SK-N-SH treated with all-trans-retinoic acid at 6 μM for 48 hours (cell line): ENCODE results near the gene ABCA12.

ENCODE experiments used
- ATAC-seq: fragments of 200-7000 bp; cut with Tn5 transposase; 3 replicates; pipeline ENCODE4 v1.9.1; 2020; ENCODE audit warnings: mild to moderate bottlenecking, moderate library complexity
- ARNTL ChIP-seq: fragments of 450-650 bp; formaldehyde crosslinking; IDR thresholded peaks from 2 replicates; pipeline ENCODE4 v1.5.0; 2020; ENCODE audit warnings: low read depth, mild to moderate bottlenecking, moderate library complexity, borderline replicate concordance
- BACH2 ChIP-seq: fragments of 250-450 bp; sonication (Bioruptor Pico); IDR thresholded peaks from 2 replicates; pipeline ENCODE4 v1.9.0; 2021; ENCODE audit warnings: mild to moderate bottlenecking, borderline replicate concordance
- CSDC2 ChIP-seq: fragments of 250-450 bp; sonication (Bioruptor Pico); IDR thresholded peaks from 2 replicates; pipeline ENCODE4 v1.5.0; 2020; ENCODE audit warnings: mild to moderate bottlenecking, moderate library complexity
- CSRNP3 ChIP-seq: fragments of 250-450 bp; sonication (Bioruptor Pico); IDR thresholded peaks from 2 replicates; pipeline ENCODE4 v1.5.1; 2021; ENCODE audit warnings: mild to moderate bottlenecking, moderate library complexity
- ESRRG ChIP-seq: fragments of 250-450 bp; sonication (Bioruptor Pico); IDR thresholded peaks from 2 replicates; pipeline ENCODE4 v1.6.1; 2021; ENCODE audit warnings: mild to moderate bottlenecking
- GLIS3 ChIP-seq: fragments of 250-450 bp; sonication (Bioruptor Pico); IDR thresholded peaks from 2 replicates; pipeline ENCODE4 v1.5.0; 2020; ENCODE audit warnings: mild to moderate bottlenecking, moderate library complexity
- ISL1 ChIP-seq: fragments of 250-450 bp; sonication (Bioruptor Pico); IDR thresholded peaks from 2 replicates; pipeline ENCODE4 v2.1.2; 2022; ENCODE audit warnings: mild to moderate bottlenecking, moderate library complexity
- OSR1 ChIP-seq: fragments of 250-450 bp; sonication (Bioruptor Pico); IDR thresholded peaks from 2 replicates; pipeline ENCODE4 v1.8.0; 2022; ENCODE audit warnings: moderate library complexity, mild to moderate bottlenecking, inconsistent platforms
- PATZ1 ChIP-seq: fragments of 250-450 bp; sonication (Bioruptor Pico); IDR thresholded peaks from 2 replicates; pipeline ENCODE4 v1.8.0; 2020; ENCODE audit warnings: mild to moderate bottlenecking, moderate library complexity, borderline replicate concordance
- POU6F1 ChIP-seq: fragments of 250-450 bp; sonication (Bioruptor Pico); IDR thresholded peaks from 2 replicates; pipeline ENCODE4 v1.8.0; 2021; ENCODE audit warnings: low read depth, mild to moderate bottlenecking, moderate library complexity, borderline replicate concordance
- PPARA ChIP-seq: fragments of 250-450 bp; sonication (Bioruptor Pico); IDR thresholded peaks from 2 replicates; pipeline ENCODE4 v1.5.0; 2020; ENCODE audit warnings: mild to moderate bottlenecking, borderline replicate concordance
- RARB ChIP-seq: fragments of 250-450 bp; sonication (Bioruptor Pico); IDR thresholded peaks from 2 replicates; pipeline ENCODE4 v1.8.0; 2021; ENCODE audit warnings: mild to moderate bottlenecking, moderate library complexity
- SNAI2 ChIP-seq: fragments of 250-450 bp; sonication (Bioruptor Pico); IDR thresholded peaks from 2 replicates; pipeline ENCODE4 v1.5.0; 2020; ENCODE audit warnings: mild to moderate bottlenecking, moderate library complexity
- TCF4 ChIP-seq: fragments of 250-450 bp; sonication (Bioruptor Pico); IDR thresholded peaks from 2 replicates; pipeline ENCODE4 v1.8.0; 2021; ENCODE audit warnings: mild to moderate bottlenecking, moderate library complexity, borderline replicate concordance
- TOX ChIP-seq: fragments of 250-450 bp; sonication (Bioruptor Pico); IDR thresholded peaks from 2 replicates; pipeline ENCODE4 v1.8.0; 2021; ENCODE audit warnings: mild to moderate bottlenecking, moderate library complexity, borderline replicate concordance
- TSHZ2 ChIP-seq: fragments of 250-450 bp; sonication (Bioruptor Pico); IDR thresholded peaks from 2 replicates; pipeline ENCODE4 v1.5.0; 2020; ENCODE audit warnings: mild to moderate bottlenecking, moderate library complexity
- ZFP3 ChIP-seq: fragments of 250-450 bp; sonication (Bioruptor Pico); IDR thresholded peaks from 2 replicates; pipeline ENCODE4 v1.5.0; 2020; ENCODE audit warnings: mild to moderate bottlenecking, moderate library complexity
- ZFP30 ChIP-seq: fragments of 450-650 bp; formaldehyde crosslinking; IDR thresholded peaks from 2 replicates; pipeline ENCODE4 v1.5.0; 2022; ENCODE audit warnings: mild to moderate bottlenecking, moderate library complexity
- ZNF565 ChIP-seq: fragments of 450-650 bp; formaldehyde crosslinking; conservative IDR thresholded peaks from 2 replicates; pipeline ENCODE4 v1.5.0; 2020; ENCODE audit warnings: low read depth, mild to moderate bottlenecking, moderate library complexity
- ZNF70 ChIP-seq: fragments of 450-650 bp; formaldehyde crosslinking; IDR thresholded peaks from 2 replicates; pipeline ENCODE4 v1.5.0; 2020; ENCODE audit warnings: mild to moderate bottlenecking, moderate library complexity
- ZNF8 ChIP-seq: fragments of 450-650 bp; formaldehyde crosslinking; IDR thresholded peaks from 2 replicates; pipeline ENCODE4 v1.5.0; 2020; ENCODE audit warnings: mild to moderate bottlenecking, moderate library complexity
- TF ChIP-seq, protein P1 (sequence below): fragments of 250-450 bp; sonication (Bioruptor Pico); IDR thresholded peaks from 2 replicates; pipeline ENCODE4 v1.5.1; 2020; ENCODE audit warnings: low read depth, mild to moderate bottlenecking, moderate library complexity

The ABCA12 gene

DNA sequence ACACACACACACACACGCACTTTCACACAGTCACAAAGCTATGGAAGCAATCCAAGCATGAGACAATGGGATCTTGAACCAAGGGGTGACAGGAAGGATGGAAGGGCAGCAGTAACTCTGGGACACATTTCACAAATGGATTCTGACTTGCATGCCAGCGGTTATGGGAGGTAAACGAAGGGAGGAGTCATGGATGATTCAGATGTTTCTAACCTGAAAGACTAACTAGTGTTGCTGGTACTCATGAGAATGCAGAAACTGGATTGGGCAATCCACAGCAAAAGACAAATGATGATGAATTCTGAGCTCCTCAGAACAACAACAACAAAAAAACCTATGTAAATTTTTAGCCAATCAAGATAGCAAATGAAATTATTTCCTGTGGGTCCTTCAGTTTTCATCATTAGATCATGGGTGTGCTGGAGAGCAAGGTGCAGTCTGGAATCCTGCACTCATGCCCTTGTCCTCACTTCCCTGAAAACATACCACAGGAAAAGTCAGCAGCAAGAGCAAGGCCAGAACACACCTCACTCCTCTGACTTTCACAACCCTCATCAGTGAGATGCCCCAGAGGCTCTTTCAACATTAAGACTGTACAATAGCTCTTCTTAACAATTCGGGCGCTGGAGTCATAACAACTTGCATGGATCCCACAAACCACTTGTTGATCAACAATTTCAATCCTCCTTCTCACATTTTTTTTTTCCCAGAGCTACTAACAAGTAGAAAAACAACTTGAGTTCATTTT, 32.6 kb downstream of the ABCA12 start:
- no peak for ATAC-seq
- TF ChIP-seq OSR1 = no peak
- no peak for TF ChIP-seq RARB (CRISPR knock-in tag)
- TF ChIP-seq ZNF70 (CRISPR knock-in tag) = no peak

DNA sequence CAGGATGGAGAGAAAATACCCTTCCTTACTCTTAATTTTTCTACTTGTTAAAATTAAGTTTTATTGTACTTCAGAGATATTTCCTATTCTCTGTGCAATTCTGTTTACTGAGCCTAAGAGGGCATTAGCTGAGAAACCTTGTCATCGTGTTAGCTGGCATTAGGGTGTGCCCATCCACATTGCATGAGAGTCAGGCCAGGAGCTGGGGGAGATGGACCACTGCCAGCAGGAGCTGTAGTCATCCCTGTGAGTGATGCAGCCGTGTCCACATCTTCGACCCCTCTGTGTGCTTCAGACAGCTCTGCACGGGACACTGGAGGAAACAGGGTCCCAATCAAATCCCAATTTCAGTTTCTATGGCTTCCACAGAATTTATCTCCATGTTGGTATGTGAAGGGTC, 34.2 kb downstream of the ABCA12 start:
- no peak for TF ChIP-seq TCF4 (CRISPR knock-in tag)
- no peak for TF ChIP-seq ZNF565 (CRISPR knock-in tag)
- no peak for TF ChIP-seq PATZ1
- no peak for TF ChIP-seq BACH2 (CRISPR knock-in tag)
- TF ChIP-seq ZNF8 (CRISPR knock-in tag) = no peak
- TF ChIP-seq CSRNP3 (CRISPR knock-in tag) = no peak
- no peak for TF ChIP-seq SNAI2
- no peak for TF ChIP-seq ZNF70 (CRISPR knock-in tag)
- no peak for TF ChIP-seq TOX (CRISPR knock-in tag)
- TF ChIP-seq, protein P1, sequence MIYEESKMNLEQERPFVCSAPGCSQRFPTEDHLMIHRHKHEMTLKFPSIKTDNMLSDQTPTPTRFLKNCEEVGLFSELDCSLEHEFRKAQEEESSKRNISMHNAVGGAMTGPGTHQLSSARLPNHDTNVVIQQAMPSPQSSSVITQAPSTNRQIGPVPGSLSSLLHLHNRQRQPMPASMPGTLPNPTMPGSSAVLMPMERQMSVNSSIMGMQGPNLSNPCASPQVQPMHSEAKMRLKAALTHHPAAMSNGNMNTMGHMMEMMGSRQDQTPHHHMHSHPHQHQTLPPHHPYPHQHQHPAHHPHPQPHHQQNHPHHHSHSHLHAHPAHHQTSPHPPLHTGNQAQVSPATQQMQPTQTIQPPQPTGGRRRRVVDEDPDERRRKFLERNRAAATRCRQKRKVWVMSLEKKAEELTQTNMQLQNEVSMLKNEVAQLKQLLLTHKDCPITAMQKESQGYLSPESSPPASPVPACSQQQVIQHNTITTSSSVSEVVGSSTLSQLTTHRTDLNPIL (CRISPR knock-in tag) = no peak
- no peak for TF ChIP-seq ESRRG (CRISPR knock-in tag)
- no peak for TF ChIP-seq ISL1 (CRISPR knock-in tag)
- TF ChIP-seq ZFP30 (CRISPR knock-in tag) = no peak
- no peak for TF ChIP-seq ARNTL
- no peak for TF ChIP-seq TSHZ2 (CRISPR knock-in tag)
- TF ChIP-seq CSDC2 (CRISPR knock-in tag) = no peak
- no peak for ATAC-seq

- TF ChIP-seq RARB (CRISPR knock-in tag) (no peak), ZFP30 (CRISPR knock-in tag) (no peak), SNAI2 (no peak), BACH2 (CRISPR knock-in tag) (no peak), ISL1 (CRISPR knock-in tag) (no peak), CSRNP3 (CRISPR knock-in tag) (no peak), TOX (CRISPR knock-in tag) (no peak), ZNF70 (CRISPR knock-in tag) (no peak), PPARA (CRISPR knock-in tag) (no peak), ZFP3 (CRISPR knock-in tag) (no peak), POU6F1 (no peak), ZNF8 (CRISPR knock-in tag) (no peak), GLIS3 (no peak), TSHZ2 (CRISPR knock-in tag) (no peak)
- TF ChIP-seq, protein P1 (CRISPR knock-in tag) = no peak
- TF ChIP-seq, all 23 proteins: peak for 0
- ATAC-seq = no peak
Measured at GRCh38 chr2:215098875-215099274, 39.6 kb downstream of the ABCA12 start.
